ENCODE results near the gene R3HDM1. TPM values are rescaled to one million over a fixed set of nuclear protein-coding genes. Genes with fewer than 3 reads are reported as not detected.
"Not testable (repeated sequence)": the region's sequence is repeated elsewhere in the genome, so short reads cannot be mapped to it uniquely, and the experiment has no call there.

Gene R3HDM1
- total RNA-seq, 2 experiments from 2014 or later, result 48.4 to 48.7 TPM

DNA sequence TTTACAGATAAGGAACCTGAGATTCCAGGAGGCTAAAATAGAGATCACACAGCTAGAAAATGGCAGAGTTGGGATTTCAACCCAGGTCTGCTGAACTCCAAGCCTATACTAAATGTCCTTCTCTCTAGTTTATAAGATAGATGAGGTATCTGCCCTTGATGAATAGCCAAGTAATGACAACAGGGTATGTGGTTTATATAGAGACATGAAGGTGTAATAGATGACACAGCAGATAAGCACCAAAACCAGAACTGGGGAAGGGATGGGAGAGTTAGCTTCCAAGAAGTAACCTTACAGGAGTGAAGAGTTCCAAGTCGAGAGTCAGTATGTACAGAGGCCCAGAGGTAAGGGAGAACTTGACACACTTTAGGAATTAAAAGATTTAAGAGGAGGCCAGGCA is 105.7 kb downstream of the R3HDM1 start:
- POLR2A ChIA-PET, result no interaction called here
- no peak for ATAC-seq (ENCODE audit: low read depth)
- DNase-seq, result no peak
- H3K9me3 Mint-ChIP-seq, result no peaks in the 10 kb centered on the region
- peaks cover 2% of the 10 kb centered on the region for H3K4me1 Mint-ChIP-seq
- no peak overlapping the region for H3K27ac Mint-ChIP-seq
- H3K36me3 Mint-ChIP-seq, result peaks cover 28% of the 10 kb centered on the region
- no peak overlapping the region for H3K4me3 Mint-ChIP-seq
- H3K27me3 Mint-ChIP-seq, result no peaks in the 10 kb centered on the region

DNA sequence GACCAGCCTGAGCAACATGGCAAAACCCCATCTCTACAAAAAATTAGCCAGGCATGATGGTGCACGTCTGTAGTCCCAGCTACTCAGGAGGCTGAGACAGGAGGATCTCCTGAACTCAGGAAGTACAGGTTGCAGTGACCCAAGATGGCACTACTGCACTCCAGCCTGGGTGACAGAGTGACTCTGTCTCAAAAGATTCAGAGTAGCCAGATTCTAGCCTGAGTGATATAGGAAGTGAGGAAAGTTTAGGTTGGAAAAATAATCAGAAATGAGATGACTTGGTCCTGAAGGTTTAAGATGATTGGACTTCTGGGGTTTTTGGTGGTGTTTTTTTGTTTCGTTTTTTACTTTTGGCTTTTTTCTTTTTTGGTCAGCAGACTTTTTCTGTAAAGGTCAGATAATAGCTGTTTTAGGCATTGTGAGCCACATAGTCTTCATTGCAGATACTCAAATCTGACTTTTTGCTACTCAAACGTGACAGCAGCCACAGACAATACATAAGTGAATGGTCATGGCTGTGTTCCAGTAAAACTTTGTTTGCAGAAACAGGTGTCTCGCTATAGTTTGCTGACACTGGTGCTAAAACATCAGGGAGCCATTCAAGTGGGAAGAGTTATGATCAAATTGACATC is 106.3 kb downstream of the R3HDM1 start:
- Mint-ChIP-seq H3K9me3 (no peaks in the 10 kb centered on the region), H3K27ac (no peak overlapping the region), H3K4me3 (no peak overlapping the region), H3K4me1 (peaks cover 2% of the 10 kb centered on the region), H3K36me3 (peaks cover 28% of the 10 kb centered on the region), H3K27me3 (no peaks in the 10 kb centered on the region)
- POLR2A ChIA-PET, result no interaction called here
- DNase-seq (no peak), ATAC-seq (ENCODE audit: low read depth) (no peak)

DNA sequence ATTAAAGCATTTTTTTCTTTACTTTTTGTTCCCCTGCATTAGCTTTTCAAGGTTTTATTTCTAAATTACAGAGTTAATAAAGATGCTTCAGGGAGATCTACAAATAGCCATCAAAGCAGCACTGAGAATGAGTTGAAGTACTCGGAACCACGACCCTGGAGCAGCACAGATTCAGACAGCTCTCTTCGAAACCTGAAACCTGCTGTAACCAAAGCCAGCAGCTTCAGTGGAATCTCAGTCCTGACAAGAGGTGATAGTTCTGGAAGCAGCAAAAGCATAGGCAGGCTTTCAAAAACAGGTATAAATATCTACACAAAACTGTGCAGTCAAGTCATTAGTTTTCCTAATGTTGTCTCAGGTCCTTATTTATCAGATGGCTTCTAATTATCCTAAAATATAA is 107.5 kb downstream of the R3HDM1 start:
- POLR2A ChIA-PET, result no interaction called here
- no peaks in the 10 kb centered on the region for H3K9me3 Mint-ChIP-seq
- DNase-seq (no peak), ATAC-seq (ENCODE audit: low read depth) (no peak)
- H3K27ac Mint-ChIP-seq, result no peak overlapping the region
- peaks cover 24% of the 10 kb centered on the region for H3K36me3 Mint-ChIP-seq
- no peaks in the 10 kb centered on the region for H3K27me3 Mint-ChIP-seq
- peaks cover 2% of the 10 kb centered on the region for H3K4me1 Mint-ChIP-seq
- no peak overlapping the region for H3K4me3 Mint-ChIP-seq

DNA sequence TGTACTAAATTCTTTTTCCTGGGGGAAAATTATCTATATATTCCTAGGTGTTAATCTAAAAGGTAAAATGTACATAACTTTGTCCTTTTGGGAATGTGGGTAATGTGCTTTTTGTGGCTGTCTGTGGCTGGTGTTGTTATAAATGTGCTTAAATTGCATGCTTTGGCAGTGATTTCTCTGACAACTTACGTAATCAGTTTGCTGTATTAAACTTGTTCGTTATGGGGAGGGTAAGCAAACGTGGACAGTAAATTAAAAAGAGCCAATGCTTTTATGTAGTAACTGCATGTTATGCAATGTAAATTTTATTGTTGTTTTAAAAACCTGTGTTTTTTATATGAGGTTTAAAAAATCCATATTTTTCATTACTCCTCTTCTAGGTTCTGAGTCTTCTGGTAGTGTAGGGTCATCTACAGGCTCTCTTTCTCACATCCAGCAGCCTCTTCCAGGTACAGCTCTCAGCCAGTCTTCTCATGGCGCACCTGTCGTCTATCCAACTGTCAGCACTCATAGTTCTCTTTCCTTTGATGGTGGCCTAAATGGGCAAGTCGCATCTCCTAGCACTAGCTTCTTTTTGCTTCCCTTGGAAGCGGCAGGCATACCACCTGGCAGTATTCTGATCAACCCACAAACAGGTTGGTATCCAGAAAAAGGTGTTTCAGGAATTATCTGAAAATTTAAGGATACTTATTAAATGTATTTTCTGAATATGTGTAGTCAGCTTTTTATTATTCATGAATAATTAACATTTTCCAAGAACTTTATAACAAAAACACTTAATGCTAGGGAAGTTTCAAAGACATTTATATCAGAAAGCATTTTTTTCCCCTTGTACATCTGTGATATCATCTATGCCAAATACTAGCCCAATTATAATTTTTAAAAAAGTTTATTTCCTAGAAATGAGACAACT is 110.1 kb downstream of the R3HDM1 start:
- peaks cover 2% of the 10 kb centered on the region for H3K4me1 Mint-ChIP-seq
- DNase-seq (no peak), ATAC-seq (ENCODE audit: low read depth) (no peak)
- peaks cover 31% of the 10 kb centered on the region for H3K36me3 Mint-ChIP-seq
- H3K27ac Mint-ChIP-seq, result no peak overlapping the region
- H3K9me3 Mint-ChIP-seq, result no peaks in the 10 kb centered on the region
- POLR2A ChIA-PET, result no interaction called here
- no peaks in the 10 kb centered on the region for H3K27me3 Mint-ChIP-seq
- no peak overlapping the region for H3K4me3 Mint-ChIP-seq

DNA sequence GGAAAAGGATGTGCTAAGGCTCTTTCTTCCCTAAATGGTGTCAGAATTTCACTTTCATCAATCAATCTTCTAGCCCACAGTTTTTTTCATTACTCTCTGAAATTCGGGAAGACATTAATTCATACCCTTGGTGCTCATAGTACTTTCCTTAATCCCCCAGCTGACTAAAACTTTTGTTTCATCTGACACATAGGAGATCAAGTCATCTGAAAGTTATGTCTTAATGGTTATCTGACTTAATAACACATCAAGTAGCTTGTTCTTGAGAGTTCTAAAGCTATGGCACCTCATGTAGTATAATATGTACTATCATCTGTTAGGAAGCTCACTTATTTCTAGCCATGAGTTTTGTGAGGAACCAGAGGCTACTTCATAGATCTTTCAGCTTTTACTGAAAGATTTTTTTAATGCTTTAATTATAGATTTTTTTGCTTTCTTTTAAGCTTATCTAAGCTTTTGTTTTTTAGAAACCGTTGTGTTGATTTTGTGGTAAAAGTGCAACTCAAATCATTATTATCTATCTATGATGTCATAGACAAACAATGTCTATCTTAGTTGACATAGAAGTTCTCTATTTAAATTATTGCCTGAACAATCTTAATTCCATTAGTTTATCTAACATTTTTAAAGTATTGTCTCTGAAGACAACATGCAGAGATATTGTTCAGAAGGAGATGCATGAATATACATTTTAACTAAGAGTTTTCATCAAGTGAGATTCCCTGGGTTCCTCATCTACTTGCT is 116.7 kb downstream of the R3HDM1 start:
- Mint-ChIP-seq H3K36me3 (peaks cover 47% of the 10 kb centered on the region), H3K9me3 (no peaks in the 10 kb centered on the region)
- POLR2A ChIA-PET, result interaction anchor here (1.0 kb wide), 1 partner anchor 10 kb away, joined by 5 read pairs; no protein-coding TSS in a partner anchor

DNA sequence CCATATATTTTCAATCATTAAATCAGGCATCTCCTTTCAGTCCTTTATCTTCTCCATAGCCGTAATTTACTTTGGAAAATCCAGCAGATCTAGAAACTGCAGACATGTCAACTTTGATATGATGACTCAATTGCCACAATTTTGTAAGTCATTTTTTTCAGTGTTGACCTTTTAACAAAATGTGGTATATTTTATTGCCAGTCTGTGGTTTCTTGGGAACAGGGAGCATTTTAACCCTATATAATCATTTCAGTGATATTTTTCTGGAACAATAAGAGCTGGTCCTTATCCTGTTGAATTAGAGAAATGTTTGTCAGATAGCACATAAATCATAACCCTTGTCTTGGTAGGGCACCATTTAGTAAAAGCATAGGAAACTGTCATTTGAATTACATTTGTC is 119.4 kb downstream of the R3HDM1 start:
- H3K27me3 Mint-ChIP-seq, result no peaks in the 10 kb centered on the region
- H3K4me3 Mint-ChIP-seq, result no peak overlapping the region
- H3K9me3 Mint-ChIP-seq, result no peaks in the 10 kb centered on the region

More for the DNA sequence above, 116.7 kb downstream of the R3HDM1 start:
- Mint-ChIP-seq H3K4me3 (no peak overlapping the region), H3K27me3 (no peaks in the 10 kb centered on the region), H3K27ac (no peak overlapping the region), H3K4me1 (peaks cover 13% of the 10 kb centered on the region)
- DNase-seq (no peak), ATAC-seq (ENCODE audit: low read depth) (no peak)

DNA sequence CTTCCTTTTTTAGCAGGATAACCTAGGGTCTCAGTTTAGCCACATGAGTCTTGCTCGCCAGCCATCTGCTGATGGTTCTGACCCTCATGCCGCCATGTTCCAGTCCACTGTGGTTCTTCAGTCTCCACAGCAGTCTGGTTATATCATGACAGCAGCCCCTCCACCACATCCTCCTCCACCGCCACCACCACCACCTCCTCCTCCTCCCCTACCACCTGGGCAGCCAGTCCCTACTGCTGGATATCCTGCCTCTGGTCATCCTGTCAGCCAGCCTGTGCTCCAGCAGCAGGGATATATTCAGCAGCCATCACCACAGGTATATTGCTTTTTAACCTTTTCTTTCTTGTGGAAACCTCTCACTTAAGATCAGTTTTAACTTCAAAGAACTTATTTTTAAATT is 120.4 kb downstream of the R3HDM1 start:
- peak; percentile 74 for ATAC-seq (ENCODE audit: low read depth)
- peaks cover 57% of the 10 kb centered on the region for H3K36me3 Mint-ChIP-seq
- POLR2A ChIA-PET, result no interaction called here
- no peaks in the 10 kb centered on the region for H3K9me3 Mint-ChIP-seq
- DNase-seq, result peak; percentile 41
- peaks cover 13% of the 10 kb centered on the region for H3K4me1 Mint-ChIP-seq
- H3K27ac Mint-ChIP-seq, result peak overlapping the region; percentile 79
- H3K27me3 Mint-ChIP-seq, result no peaks in the 10 kb centered on the region
- H3K4me3 Mint-ChIP-seq, result peak overlapping the region; percentile 61

More for the DNA sequence above, 119.4 kb downstream of the R3HDM1 start:
- Mint-ChIP-seq H3K4me1 (peaks cover 13% of the 10 kb centered on the region), H3K27ac (no peak overlapping the region), H3K36me3 (peaks cover 60% of the 10 kb centered on the region)
- no peak for DNase-seq
- POLR2A ChIA-PET, result no interaction called here
- no peak for ATAC-seq (ENCODE audit: low read depth)

DNA sequence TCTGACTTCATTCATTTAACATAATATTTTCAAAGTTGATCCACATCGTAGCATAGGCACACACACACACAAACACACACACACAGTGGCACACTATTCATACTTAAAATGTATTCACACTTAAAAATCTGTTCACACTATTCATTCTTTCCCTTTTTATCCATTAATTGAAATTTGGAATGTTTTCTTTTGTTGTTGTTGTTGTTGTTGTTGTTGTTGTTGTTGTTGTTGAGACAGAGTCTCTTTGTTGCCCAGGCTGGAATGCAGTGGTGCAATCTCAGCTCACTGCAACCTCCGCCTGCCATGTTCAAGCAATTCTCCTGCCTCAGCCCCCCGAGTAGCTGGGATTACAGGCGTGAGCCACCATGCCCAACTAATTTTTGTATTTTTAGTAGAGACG is 123.0 kb downstream of the R3HDM1 start:
- Mint-ChIP-seq H3K36me3 (peaks cover 49% of the 10 kb centered on the region), H3K4me1 (peaks cover 23% of the 10 kb centered on the region)
- H3K4me3 Mint-ChIP-seq, result not testable (repeated sequence)

DNA sequence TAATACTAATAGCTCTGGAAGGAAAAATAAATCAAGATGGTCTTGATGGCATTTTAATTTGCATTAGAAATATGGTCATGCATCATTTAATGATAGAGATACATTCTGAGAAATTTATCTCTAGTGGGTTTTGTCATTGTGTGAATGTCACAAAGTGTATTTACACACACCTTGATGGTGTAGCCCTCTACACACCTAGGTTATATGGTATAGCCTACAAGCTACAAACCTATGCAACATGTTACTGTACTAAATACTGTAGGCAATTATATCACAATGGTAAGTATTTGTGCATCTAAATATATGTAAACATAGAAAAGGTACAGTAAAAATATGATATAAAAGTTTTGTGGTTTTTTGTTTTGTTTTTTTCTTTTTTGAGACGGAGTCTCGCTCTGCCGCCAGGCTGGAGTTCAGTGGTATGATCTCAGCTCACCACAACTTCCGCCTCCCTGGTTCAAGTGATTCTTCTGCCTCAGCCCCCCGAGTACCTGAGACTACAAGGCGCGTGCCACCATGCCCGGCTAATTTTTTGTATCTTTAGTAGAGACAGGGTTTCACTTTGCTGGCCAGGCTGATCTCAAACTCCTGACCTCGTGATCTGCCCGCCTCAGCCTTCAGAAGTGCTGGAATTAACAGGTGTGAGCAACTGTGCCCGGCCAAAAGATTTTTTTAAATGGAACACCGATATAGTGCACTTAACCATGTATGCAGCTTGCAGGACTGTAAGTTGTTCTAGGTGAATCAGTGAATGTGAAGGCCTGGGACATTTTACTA is 126.7 kb downstream of the R3HDM1 start:
- DNase-seq, result peak; percentile 63

More for the DNA sequence above, 123.0 kb downstream of the R3HDM1 start:
- ATAC-seq (ENCODE audit: low read depth); DNase-seq; H3K27ac Mint-ChIP-seq; H3K9me3 Mint-ChIP-seq; H3K27me3 Mint-ChIP-seq; POLR2A ChIA-PET: not testable (repeated sequence)

DNA sequence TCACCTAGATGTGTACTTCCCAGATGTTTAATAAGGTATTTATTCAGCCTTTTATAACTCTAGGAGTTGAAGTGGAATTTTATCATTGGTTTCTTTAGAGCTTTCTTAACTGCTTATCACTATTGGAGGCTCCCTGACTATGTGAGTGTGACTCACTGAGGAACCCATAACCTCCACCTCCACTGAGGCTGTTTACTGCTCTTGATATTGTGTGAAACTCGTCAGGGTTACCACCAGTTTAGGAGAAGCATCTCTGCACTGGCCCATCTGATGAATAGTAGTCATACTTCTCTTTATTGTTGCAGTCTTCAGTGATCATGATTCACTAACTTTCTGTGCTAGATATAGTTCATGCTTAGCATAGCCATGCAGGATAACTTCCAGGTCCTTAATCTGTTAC is 130.8 kb downstream of the R3HDM1 start:
- Mint-ChIP-seq H3K4me3 (no peak overlapping the region), H3K36me3 (peaks cover 43% of the 10 kb centered on the region), H3K4me1 (peaks cover 33% of the 10 kb centered on the region), H3K27ac (no peak overlapping the region), H3K27me3 (no peaks in the 10 kb centered on the region), H3K9me3 (no peaks in the 10 kb centered on the region)
- POLR2A ChIA-PET, result no interaction called here
- no peak for ATAC-seq (ENCODE audit: low read depth)
- DNase-seq, result no peak

More for the DNA sequence above, 126.7 kb downstream of the R3HDM1 start:
- Mint-ChIP-seq H3K36me3 (peaks cover 44% of the 10 kb centered on the region), H3K27ac (peak overlapping the region; percentile 97), H3K4me3 (peak overlapping the region; percentile 89), H3K27me3 (no peaks in the 10 kb centered on the region), H3K9me3 (no peaks in the 10 kb centered on the region), H3K4me1 (peaks cover 21% of the 10 kb centered on the region)
- peak; percentile 94 for ATAC-seq (ENCODE audit: low read depth)
- POLR2A ChIA-PET, result interaction anchor here (0.9 to 1.9 kb wide), 2 partner anchors 10 to 127 kb away, joined by 4 to 5 read pairs; partner anchors contain the start of genes R3HDM1 and ZRANB3

DNA sequence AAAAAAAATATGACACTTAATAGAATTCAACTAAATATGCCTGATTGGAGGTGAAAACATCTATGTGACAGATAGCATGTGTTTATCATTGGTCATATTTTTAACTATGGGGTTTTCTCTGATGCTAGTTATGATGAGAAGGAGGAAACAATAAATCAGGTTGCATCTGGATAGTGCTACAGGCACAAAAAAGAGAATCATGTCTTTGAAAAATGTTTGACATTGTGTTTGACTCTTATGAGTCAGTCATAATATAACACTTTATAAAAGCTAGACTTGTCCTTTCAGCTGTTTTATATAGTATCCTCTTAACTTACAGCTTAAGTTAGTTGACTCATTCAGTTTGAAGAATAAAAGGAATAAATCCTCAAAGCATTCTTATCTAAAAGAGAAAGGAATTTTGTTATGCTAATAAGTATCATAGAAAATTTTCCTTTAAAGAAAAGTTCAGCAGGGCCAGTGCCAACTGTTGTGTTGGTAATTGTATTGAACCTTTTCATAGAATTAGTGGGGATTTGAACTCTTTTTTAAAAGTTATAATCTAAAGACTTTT is 131.9 kb downstream of the R3HDM1 start:
- ATAC-seq (ENCODE audit: low read depth) (no peak), DNase-seq (no peak)
- no peaks in the 10 kb centered on the region for H3K27me3 Mint-ChIP-seq
- H3K4me3 Mint-ChIP-seq, result no peak overlapping the region
- H3K36me3 Mint-ChIP-seq, result peaks cover 46% of the 10 kb centered on the region
- no peak overlapping the region for H3K27ac Mint-ChIP-seq
- no peaks in the 10 kb centered on the region for H3K9me3 Mint-ChIP-seq
- peaks cover 32% of the 10 kb centered on the region for H3K4me1 Mint-ChIP-seq
- POLR2A ChIA-PET, result interaction anchor here (0.8 kb wide), 1 partner anchor 78 kb away, joined by 3 read pairs; no protein-coding TSS in a partner anchor

DNA sequence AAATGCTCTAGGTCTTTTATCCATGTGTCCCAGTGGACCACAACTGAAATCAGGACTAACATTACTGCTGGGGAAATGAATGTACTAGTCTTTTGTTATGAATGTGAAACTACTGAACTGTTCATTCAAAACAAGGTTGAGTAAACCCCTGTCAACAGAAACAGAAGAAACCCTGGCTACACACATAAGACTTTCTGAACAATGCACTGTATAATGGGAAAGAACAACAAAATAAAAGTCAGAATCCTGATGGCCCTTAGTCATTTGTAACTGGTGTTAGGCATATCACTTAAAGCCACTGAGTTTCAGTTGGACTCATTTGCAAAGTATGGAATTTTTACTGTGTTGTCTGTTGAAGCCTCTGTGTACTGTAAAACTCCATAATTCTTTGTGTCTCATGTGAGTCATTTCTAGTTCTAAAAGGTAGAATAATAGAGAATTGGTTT is 133.4 kb downstream of the R3HDM1 start:
- no peak for DNase-seq
- Mint-ChIP-seq H3K9me3 (no peaks in the 10 kb centered on the region), H3K4me3 (no peak overlapping the region), H3K4me1 (peaks cover 27% of the 10 kb centered on the region), H3K36me3 (peaks cover 43% of the 10 kb centered on the region), H3K27ac (no peak overlapping the region), H3K27me3 (no peaks in the 10 kb centered on the region)
- POLR2A ChIA-PET, result no interaction called here
- no peak for ATAC-seq (ENCODE audit: low read depth)
